HCT116 (cell line): ENCODE measurements around the gene BST1. TPM values are rescaled to one million over a fixed set of nuclear protein-coding genes. Genes with fewer than 3 reads are reported as not detected.

Source experiments
- ATAC-seq: fragments of 200-7000 bp; cut with Tn5 transposase; 2 replicates; pipeline ENCODE4 v1.9.1; 2020; ENCODE audit warnings: mild to moderate bottlenecking, moderate library complexity
- BruUV-seq: library from RNA; stranded (reverse); fragments of 400-500 nt; replicated peaks from 2 replicates; lab custom pipeline; 2021; lab: Mats Ljungman, UMichigan
- CTCF ChIA-PET: fragments of 300-600 bp; sonication (Branson Sonifier 250); formaldehyde crosslinking; loops from one replicate; lab custom pipeline; 2021; ENCODE audit warnings: antibody characterized with exemption; lab: Charles Lee
- POLR2A ChIA-PET: fragments of 300-600, 350-600 bp; sonication (Branson Sonifier 250); formaldehyde crosslinking; loops from one replicate; lab custom pipeline; 2021; ENCODE audit warnings: antibody characterized with exemption; lab: Charles Lee
- RAD21 ChIA-PET, 2 experiments: fragments of 300-600 bp; sonication (Branson Sonifier 250); formaldehyde crosslinking; loops; one replicate each; lab custom pipeline; 2023; ENCODE audit warnings: low total read pairs in 2 of 2; ENCODE audit not compliant: uncharacterized antibody in 2 of 2, unreplicated experiment in 2 of 2, low non-redundant PET in 1 of 2; lab: Charles Lee
- DNase-seq: peaks from one replicate; pipeline ENCODE4 v3.0.0-alpha.2; 2010; ENCODE audit warnings: low read depth, low spot score
- H2AFZ ChIP-seq: fragments of 200-600 bp; shearing (Covaris generic), sonication (generic); 2 replicates; pipeline ENCODE4 v1.6.1; 2017; ENCODE audit warnings: low read depth, mixed run types, mixed read lengths, antibody characterized with exemption, low read length; ENCODE audit not compliant: poor library complexity, severe bottlenecking
- H3K27ac ChIP-seq: 2 replicates; pipeline ENCODE4 v1.5.1; 2012; ENCODE audit warnings: low read depth, low read length
- H3K27me3 ChIP-seq: fragments of 200-600 bp; sonication (generic); 2 replicates; pipeline ENCODE4 v1.6.1; 2016; ENCODE audit warnings: mixed run types, low read length, mixed read lengths; ENCODE audit not compliant: insufficient read depth
- H3K36me3 ChIP-seq, 2 experiments: fragments of 200-500 bp in 1 of 2; fragments of 200-600 bp in 1 of 2; sonication (Bioruptor generic) in 1 of 2; sonication (generic) in 1 of 2; 2 replicates each; pipeline versions ENCODE4 v1.5.1 to v1.6.1; 2014 to 2016; ENCODE audit warnings: low read length in 2 of 2, inconsistent platforms in 1 of 2, mixed read lengths in 1 of 2, mixed run types in 1 of 2; ENCODE audit not compliant: insufficient read depth in 2 of 2, control insufficient read depth in 1 of 2
- H3K4me1 ChIP-seq, 2 experiments: fragments of 200-600 bp in 1 of 2; sonication (generic) in 1 of 2; 2 replicates each; pipeline versions ENCODE4 v1.5.1 to v1.6.1; 2012 to 2017; ENCODE audit warnings: low read length in 2 of 2, inconsistent platforms in 1 of 2, mild to moderate bottlenecking in 1 of 2, mixed read lengths in 1 of 2, mixed run types in 1 of 2, moderate library complexity in 1 of 2; ENCODE audit not compliant: insufficient read depth in 2 of 2, control insufficient read depth in 1 of 2
- H3K4me2 ChIP-seq: fragments of 200-600 bp; sonication (generic); 2 replicates; pipeline ENCODE4 v1.6.1; 2017; ENCODE audit warnings: mixed run types, low read length, mixed read lengths
- H3K4me3 ChIP-seq, 2 experiments: fragments of 200-600 bp in 1 of 2; sonication (generic) in 1 of 2; replicated peaks in 1 of 2; 2 replicates each; pipeline ENCODE4 v1.5.1; 2011 to 2016; ENCODE audit warnings: low read length in 2 of 2, control low read depth in 1 of 2, low read depth in 1 of 2, mild to moderate bottlenecking in 1 of 2, mixed read lengths in 1 of 2, mixed run types in 1 of 2
- H3K79me2 ChIP-seq: fragments of 200-600 bp; sonication (generic); 2 replicates; pipeline ENCODE4 v1.6.1; 2017; ENCODE audit warnings: mild to moderate bottlenecking, mixed run types, low read length, moderate library complexity, mixed read lengths; ENCODE audit not compliant: insufficient read depth
- H3K9ac ChIP-seq: fragments of 200-600 bp; sonication (generic); 2 replicates; pipeline ENCODE4 v1.6.1; 2016; ENCODE audit warnings: low read length, mixed read lengths
- H3K9me2 ChIP-seq: fragments of 200-600 bp; sonication (generic), shearing (Covaris generic); 2 replicates; pipeline ENCODE4 v1.6.1; 2017; ENCODE audit warnings: mixed run types, mild to moderate bottlenecking, moderate library complexity; ENCODE audit not compliant: insufficient read depth
- H3K9me3 ChIP-seq, 2 experiments: fragments of 200-500 bp in 1 of 2; fragments of 200-600 bp in 1 of 2; sonication (Bioruptor generic) in 1 of 2; sonication (generic) in 1 of 2; 2 replicates each; pipeline ENCODE4 v1.6.1; 2014 to 2017; ENCODE audit warnings: low read length in 2 of 2, mixed read lengths in 2 of 2, inconsistent platforms in 1 of 2, low read depth in 1 of 2, mild to moderate bottlenecking in 1 of 2, mixed run types in 1 of 2, moderate library complexity in 1 of 2; ENCODE audit not compliant: control insufficient read depth in 1 of 2, insufficient read depth in 1 of 2
- H4K20me1 ChIP-seq: fragments of 200-600 bp; sonication (generic), shearing (Covaris generic); 2 replicates; pipeline ENCODE4 v1.6.1; 2017; ENCODE audit warnings: mixed run types, mild to moderate bottlenecking, moderate library complexity; ENCODE audit not compliant: insufficient read depth
- ATF3 ChIP-seq: IDR thresholded peaks from 2 replicates; pipeline ENCODE4 v1.6.1; 2012
- CBX3 ChIP-seq: IDR thresholded peaks from 2 replicates; pipeline ENCODE4 v1.6.1; 2012; ENCODE audit warnings: low read depth
- CTCF ChIP-seq, 3 experiments: fragments of 200-600 bp in 1 of 3; sonication (generic) in 1 of 3; IDR thresholded peaks in 2 of 3; conservative IDR thresholded peaks in 1 of 3; 2 replicates each; pipeline ENCODE4 v1.5.1; 2012 to 2017; ENCODE audit warnings: low read depth in 2 of 3, low read length in 2 of 3, antibody characterized with exemption in 1 of 3, borderline replicate concordance in 1 of 3, control low read depth in 1 of 3, mild to moderate bottlenecking in 1 of 3, mixed read lengths in 1 of 3, mixed run types in 1 of 3, moderate library complexity in 1 of 3; ENCODE audit not compliant: insufficient read depth in 1 of 3
- EZH2 ChIP-seq: fragments of 200-600 bp; sonication (generic); IDR thresholded peaks from 2 replicates; pipeline ENCODE4 v1.6.1; 2017; ENCODE audit warnings: antibody characterized with exemption, mixed run types
- EZH2phosphoT487 ChIP-seq: fragments of 200-600 bp; IDR thresholded peaks from 2 replicates; pipeline ENCODE4 v1.6.1; 2018; ENCODE audit warnings: antibody characterized with exemption, borderline replicate concordance
- JUND ChIP-seq: IDR thresholded peaks from 2 replicates; pipeline ENCODE4 v1.6.1; 2012
- POLR2A ChIP-seq: IDR thresholded peaks from 2 replicates; pipeline ENCODE4 v1.7.0; 2011; ENCODE audit warnings: borderline replicate concordance; ENCODE audit not compliant: insufficient read depth, insufficient read length; ENCODE audit errors: extremely low read depth
- POLR2AphosphoS5 ChIP-seq: IDR thresholded peaks from 2 replicates; pipeline ENCODE4 v1.6.1; 2011; ENCODE audit warnings: mild to moderate bottlenecking, low read depth, low read length, moderate library complexity
- REST ChIP-seq: IDR thresholded peaks from 2 replicates; pipeline ENCODE4 v1.6.1; 2012; ENCODE audit warnings: low read depth
- SIN3A ChIP-seq: IDR thresholded peaks from 2 replicates; pipeline ENCODE4 v1.6.1; 2012; ENCODE audit warnings: low read depth
- SP1 ChIP-seq: IDR thresholded peaks from 2 replicates; pipeline ENCODE4 v1.6.1; 2012; ENCODE audit warnings: low read depth
- SRF ChIP-seq: IDR thresholded peaks from 2 replicates; pipeline ENCODE4 v1.6.1; 2012; ENCODE audit warnings: low read depth
- TCF7L2 ChIP-seq: IDR thresholded peaks from 2 replicates; pipeline ENCODE4 v1.7.0; 2011; ENCODE audit warnings: borderline replicate concordance, inconsistent platforms; ENCODE audit not compliant: insufficient read depth, insufficient read length; ENCODE audit errors: extremely low read depth
- ZBTB33 ChIP-seq: IDR thresholded peaks from 2 replicates; pipeline ENCODE4 v1.6.1; 2011; ENCODE audit warnings: mild to moderate bottlenecking, low read length, moderate library complexity; ENCODE audit not compliant: insufficient replicate concordance; ENCODE audit errors: extremely low read depth
- intact Hi-C: fragments of 100-400 bp; cut with micrococcal nuclease; formaldehyde crosslinking; loops from 2 replicates; pipeline ENCODE4 v1.10.0; 2022
- total RNA-seq: library from RNA; stranded (reverse); gene quantifications from one replicate; pipeline ENCODE4 v1.2.1, GENCODE V29; 2021; ENCODE audit not compliant: unreplicated experiment

Gene BST1
- total RNA-seq, 1 experiment from 2014 or later = 0.44 TPM

- TF ChIP-seq CTCF (IDR thresholded peaks at IDR 0.05 in 2 of 3, conservative IDR thresholded peaks at IDR 0.05 in 1 of 3; ENCODE audit: borderline replicate concordance in 1 of 3, insufficient read depth in 1 of 3, low read depth in 2 of 3, low read length in 2 of 3) (no peak), POLR2A (no peak), EZH2 (no peak)
Measured at GRCh38 chr4:15711762-15712161, 8.9 kb downstream of the BST1 start (continued).

- Histone ChIP-seq H3K27me3 (no peaks in the 10 kb centered on the region), H3K4me2 (no peak overlapping the region), H3K4me1 (peaks cover 0 to 3% of the 10 kb centered on the region in 2 experiments; a peak in 1 of 4 replicates), H3K36me3 (no peaks in the 10 kb centered on the region), H3K27ac (no peak overlapping the region), H3K9me3 (no peaks in the 10 kb centered on the region), H4K20me1 (no peaks in the 10 kb centered on the region), H2AFZ (no peak overlapping the region), H3K9me2 (no peaks in the 10 kb centered on the region), H3K9ac (no peak overlapping the region), H3K79me2 (no peaks in the 10 kb centered on the region), H3K4me3 (no peak overlapping the region)
- no peak for ATAC-seq
- ChIA-PET CTCF (no interaction called here), POLR2A (interaction anchor here (1.1 kb wide), 1 partner anchor 31 kb away, joined by 3 read pairs; the partner anchor contains the start of gene FAM200B), RAD21 (no interaction called here)
- BruUV-seq = no TSS peak
- intact Hi-C loops = no loop called here
- DNase-seq = no peak
- TF ChIP-seq EZH2phosphoT487 (no peak), POLR2A (no peak), ZBTB33 (no peak), SIN3A (no peak), SP1 (no peak), TCF7L2 (no peak), REST (no peak), CBX3 (no peak), CTCF (IDR thresholded peaks at IDR 0.05 in 2 of 3, conservative IDR thresholded peaks at IDR 0.05 in 1 of 3; ENCODE audit: borderline replicate concordance in 1 of 3, insufficient read depth in 1 of 3, low read depth in 2 of 3, low read length in 2 of 3) (no peak), ATF3 (no peak), POLR2AphosphoS5 (no peak), SRF (no peak), JUND (no peak)
Measured at GRCh38 chr4:15712214-15712613, 9.3 kb downstream of the BST1 start.
